ENCODE data around the gene PTH2R.
"Not testable (repeated sequence)": the region's sequence is repeated elsewhere in the genome, so short reads cannot be mapped to it uniquely, and the experiment has no call there.

The PTH2R gene, protein sequence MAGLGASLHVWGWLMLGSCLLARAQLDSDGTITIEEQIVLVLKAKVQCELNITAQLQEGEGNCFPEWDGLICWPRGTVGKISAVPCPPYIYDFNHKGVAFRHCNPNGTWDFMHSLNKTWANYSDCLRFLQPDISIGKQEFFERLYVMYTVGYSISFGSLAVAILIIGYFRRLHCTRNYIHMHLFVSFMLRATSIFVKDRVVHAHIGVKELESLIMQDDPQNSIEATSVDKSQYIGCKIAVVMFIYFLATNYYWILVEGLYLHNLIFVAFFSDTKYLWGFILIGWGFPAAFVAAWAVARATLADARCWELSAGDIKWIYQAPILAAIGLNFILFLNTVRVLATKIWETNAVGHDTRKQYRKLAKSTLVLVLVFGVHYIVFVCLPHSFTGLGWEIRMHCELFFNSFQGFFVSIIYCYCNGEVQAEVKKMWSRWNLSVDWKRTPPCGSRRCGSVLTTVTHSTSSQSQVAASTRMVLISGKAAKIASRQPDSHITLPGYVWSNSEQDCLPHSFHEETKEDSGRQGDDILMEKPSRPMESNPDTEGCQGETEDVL

DNA sequence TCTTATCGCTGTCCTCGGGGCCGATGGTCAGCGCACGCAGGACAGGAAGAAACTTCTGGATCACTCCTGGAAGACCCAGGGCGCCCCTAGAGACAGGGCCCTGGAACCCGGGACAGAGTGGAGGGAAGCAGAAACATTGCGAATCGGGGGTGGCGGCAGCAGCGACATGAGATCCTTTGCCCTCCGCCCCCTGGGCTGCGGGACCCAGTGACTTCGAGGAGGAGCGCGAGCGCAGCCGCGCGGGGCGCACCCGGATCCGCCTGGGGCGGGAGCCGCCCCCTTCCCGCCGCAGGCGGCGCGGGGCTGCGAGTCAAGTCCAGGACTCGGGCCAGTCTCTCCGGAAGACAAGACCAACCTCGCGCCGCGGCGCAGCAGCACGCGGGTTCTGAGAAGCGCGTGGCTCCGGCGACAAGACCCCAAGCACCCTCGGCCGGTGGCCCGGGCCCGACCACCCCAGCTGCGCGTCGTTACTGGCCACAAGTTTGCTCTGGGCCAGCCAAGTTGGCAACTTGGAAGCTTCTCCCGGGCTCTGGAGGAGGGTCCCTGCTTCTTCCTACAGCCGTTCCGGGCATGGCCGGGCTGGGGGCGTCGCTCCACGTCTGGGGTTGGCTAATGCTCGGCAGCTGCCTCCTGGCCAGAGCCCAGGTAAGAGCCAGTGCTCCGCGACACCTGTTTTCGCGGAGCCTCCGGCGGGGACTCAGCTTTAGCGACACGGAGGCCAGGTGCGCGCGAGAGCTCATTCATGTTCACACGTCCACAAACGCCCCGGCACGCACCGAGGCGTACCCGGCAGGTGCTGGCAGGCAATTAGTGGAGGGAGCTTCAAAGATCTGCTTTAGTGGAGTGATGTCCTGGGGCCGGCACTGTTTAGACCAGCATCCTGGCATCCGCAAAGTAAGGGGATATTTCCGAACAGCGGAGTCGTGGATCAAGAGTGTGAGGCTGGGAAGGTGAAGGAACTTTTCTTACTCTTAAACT lies at the start of gene PTH2R:
PTH2R (plus strand) TSS at position 319 of the 978 bp plus-strand sequence; CDS start at position 571, 252 bp downstream.
- DNase-seq (ENCODE audit: low read depth) = no peak

DNA sequence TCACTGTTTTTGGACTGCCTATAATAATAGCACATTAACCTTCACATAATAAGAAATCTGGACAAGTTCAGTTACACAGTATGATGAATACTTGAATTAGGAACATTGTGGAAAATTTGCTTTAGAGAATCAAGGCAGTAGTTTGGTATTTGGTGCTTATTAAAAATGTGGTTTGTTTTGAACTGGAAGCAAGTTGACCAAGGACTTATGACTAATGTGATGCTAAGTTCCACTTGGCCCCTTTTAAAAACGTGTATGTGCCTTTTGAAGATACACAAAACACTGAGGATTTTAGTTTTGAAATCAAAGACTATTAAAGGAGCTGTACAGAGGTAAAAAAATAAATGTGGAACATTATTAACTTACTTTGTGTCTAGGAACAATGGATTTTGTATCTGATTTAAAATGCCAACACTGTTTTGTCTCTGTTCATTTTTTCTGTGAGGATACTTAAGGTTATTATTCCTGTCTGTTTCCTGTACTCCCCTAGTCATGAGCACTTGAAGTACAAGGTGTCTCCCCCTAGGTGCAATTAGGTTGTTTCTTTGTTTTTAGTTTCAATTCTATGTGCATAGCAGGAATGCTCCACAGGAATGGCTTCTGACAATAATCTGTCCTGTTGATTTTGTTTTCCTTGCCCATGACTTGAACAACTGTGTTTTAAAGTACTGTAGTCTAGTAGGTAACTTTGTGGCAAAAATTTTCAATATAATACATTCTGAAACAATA lies 49.6 kb upstream of the PTH2R start:
- DNase-seq (ENCODE audit: low read depth) = no peak

DNA sequence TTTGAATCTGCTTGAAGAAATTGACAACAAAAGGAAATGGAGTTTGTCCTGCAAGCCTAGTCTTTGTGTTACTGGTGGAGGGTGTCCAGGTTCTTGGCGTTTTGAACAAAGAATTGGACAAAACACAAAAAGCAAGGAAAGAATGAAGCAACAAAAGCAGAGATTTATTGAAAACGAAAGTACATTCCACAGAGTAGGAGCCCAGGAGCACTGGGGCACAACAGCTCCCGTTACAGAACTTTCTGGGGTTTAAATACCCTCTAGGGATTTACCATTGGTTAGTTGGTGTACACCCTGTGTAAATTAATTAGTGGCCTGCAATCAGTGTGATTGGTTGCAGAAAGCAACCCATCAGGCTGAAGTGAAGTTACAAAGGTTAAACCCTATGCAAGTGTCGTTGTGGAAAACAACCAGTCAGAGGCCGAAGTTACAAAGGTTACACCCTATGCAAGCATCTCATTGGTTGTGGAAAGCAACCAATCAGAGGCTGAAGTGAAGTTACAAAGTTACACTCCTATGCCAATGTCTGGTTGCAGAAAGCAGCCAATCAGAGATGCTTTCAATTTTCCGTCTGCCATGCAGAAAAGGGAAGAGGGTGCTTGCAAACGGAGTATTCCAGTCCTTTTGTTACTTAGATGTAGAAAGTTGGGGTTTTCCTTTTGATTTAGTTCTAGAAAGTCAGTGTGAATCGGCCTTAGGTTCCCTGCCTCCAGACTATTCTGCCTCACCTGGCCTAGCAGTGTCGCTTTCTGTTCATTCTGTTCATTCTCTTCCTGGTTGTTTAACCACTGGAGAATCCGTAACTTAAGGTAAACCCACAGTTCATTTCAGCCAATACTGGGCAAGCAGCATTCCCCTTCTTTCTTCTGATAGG lies 47.6 kb upstream of the PTH2R start:
- DNase-seq (ENCODE audit: low read depth) = peak; percentile 24

DNA sequence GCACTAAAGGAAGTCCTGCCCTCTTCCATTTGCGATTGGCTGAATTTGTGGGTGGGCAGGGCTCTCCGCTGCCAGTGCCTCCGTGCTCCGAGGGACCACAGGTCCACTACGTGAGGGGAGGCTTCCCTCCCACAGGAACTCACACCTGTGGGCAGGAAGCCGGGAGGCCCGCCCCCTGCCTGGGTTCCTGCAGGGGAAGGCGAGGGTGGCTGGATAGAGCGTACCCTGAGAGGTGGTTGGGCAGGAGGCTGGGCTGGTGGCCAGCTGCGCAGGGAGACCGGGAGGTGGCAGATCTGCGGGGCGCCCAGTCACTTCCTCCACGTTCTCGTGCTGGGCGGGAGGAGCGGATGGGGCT lies 47.0 kb upstream of the PTH2R start:
- DNase-seq (ENCODE audit: low read depth) = no peak

DNA sequence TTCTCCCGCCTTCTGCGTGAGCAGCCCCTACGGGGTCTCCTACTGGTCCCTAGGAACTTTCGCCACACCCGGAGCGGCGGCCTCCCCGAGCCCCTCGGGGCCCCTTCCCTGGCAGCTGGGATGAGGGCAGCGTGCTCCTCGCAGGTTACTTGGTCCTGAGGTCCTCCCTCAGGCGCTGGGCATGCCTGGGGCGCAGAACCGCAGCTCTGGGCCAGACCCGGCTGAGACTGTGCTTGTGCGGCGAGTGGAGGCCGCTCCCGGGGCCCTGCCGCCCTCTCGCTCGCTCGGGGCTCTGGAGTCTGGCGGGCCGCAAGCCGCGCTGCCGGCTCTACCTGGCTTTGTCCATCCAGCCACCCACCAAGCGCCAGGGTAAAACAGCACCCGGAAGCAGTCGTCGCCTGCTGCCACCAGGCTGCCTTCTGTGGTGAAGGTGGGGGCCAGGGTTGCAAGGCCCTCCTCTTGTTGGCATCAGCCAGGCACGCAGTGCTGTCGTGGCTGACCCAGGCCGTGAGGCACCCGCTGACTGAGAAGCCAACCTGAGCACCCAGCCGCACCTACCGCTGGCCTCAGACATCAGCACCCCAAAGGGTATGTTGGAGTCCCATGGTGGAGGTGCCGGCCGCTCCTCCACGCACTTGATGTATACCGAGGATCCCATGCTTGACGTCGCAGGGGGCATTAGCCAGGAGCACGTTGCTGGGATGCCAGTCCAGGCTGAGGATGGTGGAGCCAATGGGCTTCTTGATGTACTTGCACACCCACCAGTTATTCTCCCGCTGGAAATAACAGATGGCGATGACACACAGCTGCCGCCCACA lies 46.1 kb upstream of the PTH2R start:
- no peak for DNase-seq (ENCODE audit: low read depth)

DNA sequence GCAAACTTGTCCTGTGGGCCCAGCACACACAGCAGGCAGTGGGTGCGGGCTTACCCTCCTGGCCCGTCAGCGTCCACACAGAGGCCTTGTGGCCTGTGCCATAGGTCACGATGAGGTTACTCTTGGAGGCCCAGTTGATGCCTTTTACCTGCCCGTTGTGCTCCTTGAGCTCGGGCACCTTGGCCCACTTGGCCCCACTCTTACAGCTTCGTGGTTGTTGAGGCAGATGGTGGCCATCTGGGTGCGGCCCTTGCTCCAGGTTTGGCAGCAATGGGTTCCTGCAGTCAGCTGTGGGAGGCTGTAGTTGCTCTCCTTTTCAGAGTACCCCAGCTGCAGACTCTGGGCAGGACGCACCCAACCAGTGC lies 45.5 kb upstream of the PTH2R start:
- no peak for DNase-seq (ENCODE audit: low read depth)

DNA sequence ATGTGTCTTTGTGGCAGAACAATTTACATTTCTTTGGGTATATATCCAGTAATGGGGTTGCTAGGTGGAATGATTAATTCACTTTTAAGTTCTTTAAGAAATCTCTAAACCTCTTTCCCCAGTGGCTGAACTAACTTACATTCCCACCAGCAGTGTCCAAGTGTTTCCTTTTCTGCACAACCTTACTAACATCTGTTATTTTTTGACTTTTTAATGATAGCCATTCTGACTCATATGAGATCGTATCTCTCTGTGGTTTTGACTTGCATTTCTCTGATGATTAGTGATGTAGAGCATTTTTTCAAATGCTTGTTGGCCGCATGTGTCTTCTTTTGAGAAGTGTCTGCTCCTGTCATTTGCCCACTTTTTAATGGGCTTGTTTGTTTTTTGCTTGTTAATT lies 43.1 kb upstream of the PTH2R start:
- peak; percentile 61 for DNase-seq (ENCODE audit: low read depth)

DNA sequence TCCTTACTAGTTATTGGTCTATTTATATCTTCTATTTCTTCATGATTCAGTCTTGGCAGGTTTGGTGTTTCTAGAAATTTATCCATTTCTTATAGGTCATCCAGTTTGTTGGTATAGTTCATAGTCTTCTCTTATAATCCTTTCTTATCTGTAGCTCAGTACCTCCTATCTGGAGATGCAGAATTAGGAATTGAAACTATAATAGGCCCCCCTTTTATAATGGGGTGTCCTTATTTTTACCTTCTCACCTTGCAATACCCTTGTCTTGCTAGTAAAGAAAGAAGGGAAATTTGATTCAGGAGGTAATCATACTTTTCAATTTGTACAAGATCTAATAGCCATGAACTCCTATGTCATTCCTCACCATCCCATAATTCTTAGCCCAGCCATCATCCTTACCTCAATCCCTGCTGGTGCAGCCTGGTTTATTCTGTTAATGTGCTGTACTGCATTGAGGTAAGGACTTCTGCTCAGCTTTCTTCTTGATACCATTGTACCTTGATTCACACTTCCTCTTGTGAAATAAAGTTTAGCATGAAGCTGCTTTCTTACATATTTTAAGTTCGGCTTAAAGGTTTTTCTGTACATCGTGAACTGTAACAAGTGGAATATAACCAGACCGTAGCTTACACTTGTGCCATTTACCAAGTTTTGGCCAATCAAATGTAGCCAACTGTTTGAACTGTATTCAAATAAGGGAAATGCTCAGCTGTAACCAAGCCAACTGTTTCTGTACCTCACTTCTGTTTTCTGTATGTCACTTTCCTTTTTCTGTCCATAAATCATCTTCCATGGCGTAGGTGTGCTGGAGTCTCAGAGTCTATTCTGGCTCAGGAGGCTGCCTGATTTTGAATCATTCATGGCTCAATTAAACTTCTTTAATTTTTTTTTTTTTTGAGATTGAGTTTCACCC lies 40.1 kb upstream of the PTH2R start:
- no peak for DNase-seq (ENCODE audit: low read depth)

DNA sequence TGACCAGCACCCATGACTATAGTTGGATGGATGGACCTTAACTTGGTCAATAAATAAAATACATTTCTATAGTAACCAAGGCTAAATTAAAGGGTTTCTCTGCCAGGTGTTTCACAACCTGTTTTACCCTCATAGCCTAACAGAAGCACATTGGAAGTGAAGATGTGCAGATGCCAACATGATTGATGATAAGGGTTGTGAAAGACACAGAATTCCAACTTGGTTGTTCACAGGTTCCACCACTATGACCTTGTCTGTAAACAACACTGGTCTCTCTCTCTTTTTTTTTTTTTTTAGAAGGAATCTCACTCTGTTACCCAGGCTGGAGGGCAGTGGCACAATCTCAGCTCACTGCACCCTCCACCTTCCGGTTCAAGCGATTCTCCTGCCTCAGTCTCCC lies 37.5 kb upstream of the PTH2R start:
- DNase-seq (ENCODE audit: low read depth) = no peak

DNA sequence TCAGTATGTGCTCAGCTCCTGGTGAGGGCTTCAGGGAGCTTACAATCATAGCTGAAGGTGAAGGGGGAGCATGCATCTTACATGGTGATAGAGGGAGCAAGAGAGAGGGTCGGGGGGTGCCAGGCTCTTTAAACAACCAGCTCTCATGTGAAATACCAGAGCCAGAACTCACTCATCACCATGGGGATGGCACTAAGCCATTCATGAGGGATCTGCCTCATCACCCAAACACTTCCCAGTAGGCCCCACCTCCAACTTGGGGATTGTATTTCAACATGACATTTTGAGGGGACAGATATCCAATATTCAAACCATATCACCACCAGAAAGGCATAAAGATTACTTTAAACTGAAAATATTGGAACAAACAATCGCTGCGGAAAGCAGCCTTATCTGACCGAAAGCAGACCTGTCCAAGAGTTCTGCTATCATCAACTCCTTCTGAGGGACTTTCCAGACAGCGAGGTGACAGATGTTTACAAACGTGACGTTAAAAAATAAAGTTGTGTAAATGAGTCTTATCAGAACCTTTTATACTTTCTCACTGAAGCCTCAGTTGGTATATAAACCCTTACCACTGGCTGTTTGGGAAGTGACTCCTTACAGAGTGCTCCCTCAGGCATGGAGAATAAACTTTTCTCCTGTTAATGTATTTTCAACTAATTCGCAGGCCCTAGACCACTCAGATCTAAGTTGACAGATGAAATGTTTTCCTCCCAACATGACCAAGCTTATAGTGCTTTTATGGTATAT lies 35.5 kb upstream of the PTH2R start:
- peak; percentile 41 for DNase-seq (ENCODE audit: low read depth)

DNA sequence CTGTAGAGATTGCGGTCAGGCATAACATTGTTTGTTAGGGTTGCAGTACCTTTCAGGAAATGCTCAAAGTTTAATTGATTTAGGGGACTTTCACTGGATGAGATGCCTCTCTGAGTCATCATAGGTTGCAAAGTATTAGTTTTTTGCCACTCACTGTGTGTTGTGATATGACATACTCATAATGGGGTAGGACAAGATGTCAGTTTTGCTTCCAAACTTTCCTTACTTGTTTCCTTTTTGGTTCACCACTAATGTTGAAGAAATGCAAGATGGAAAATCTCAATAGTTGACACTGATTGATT lies 35.0 kb upstream of the PTH2R start:
- no peak for DNase-seq (ENCODE audit: low read depth)

DNA sequence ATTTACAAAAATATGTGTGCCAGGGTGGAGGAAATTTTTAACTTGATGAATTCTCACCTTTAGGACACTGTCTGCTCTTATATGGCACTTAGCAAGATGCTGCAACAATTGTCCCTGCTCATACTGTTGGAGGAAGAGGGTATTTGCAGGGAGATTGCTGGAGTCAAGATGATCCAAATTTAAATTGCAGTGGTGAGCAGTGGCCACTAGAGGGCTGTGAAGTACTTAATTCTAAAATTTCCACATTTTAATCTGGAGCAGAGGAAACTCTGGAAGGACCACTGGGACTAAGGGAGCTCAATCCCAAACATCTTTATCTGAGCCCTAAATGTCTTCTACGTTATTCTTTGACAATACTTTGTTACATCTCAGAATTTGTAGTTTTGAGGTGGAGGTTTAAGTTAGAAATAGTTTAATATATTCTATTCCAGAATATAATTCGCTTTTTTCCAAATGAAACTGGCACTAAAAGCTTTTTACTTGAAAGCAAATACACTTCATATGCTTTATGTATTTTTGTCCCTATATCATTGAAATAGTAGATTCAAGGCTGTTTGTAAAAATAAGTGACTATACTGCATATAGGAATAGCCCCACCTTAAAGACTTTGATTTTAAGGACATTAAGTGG lies 33.0 kb upstream of the PTH2R start:
- DNase-seq (ENCODE audit: low read depth) = peak; percentile 41

DNA sequence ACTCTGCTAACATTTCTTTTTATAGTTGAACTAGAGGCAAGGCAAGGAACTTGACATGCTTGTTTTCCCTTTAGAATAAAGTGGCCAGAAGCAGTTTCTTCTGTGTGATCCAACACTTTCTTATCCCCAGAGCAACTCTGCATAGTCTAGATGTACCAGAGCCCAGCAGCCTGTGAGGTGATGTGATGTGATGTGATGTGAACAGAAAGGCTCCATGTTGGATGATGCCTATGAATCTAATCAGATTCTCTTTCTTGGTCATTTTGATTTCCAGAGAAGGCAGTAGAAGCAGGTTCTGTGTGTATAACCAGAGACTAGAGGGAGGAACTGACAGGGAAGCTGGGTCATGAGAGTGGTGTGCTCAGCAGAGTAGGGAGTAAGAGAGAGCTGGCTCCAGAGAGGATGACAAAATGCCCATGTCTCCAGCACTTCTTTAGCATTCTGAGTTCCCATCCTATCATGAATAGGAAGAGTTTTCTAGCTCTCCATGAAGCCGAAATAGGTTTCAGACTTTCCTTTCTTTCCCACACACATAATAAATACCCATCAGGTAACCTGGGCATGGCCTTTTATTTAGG lies 31.0 kb upstream of the PTH2R start:
- no peak for DNase-seq (ENCODE audit: low read depth)

DNA sequence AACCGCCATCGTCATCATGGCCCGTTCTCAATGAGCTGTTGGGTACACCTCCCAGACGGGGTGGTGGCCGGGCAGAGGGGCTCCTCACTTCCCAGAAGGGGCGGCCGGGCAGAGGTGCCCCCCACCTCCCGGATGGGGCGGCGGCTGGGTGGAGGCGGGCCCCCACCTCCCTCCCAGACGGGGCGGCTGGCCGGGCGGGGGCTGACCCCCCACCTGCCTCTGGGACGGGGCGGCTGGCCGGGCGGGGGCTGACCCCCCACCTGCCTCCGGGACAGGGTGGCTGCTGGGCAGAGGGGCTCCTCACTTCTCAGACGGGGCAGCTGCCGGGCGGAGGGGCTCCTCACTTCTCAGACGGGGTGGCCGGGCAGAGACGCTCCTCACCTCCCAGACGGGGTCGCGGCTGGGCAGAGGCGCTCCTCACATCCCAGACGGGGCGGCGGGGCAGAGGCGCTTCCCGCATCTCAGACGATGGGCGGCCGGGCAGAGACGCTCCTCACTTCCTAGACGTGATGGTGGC lies 29.2 kb upstream of the PTH2R start:
- DNase-seq (ENCODE audit: low read depth) = not testable (repeated sequence)

DNA sequence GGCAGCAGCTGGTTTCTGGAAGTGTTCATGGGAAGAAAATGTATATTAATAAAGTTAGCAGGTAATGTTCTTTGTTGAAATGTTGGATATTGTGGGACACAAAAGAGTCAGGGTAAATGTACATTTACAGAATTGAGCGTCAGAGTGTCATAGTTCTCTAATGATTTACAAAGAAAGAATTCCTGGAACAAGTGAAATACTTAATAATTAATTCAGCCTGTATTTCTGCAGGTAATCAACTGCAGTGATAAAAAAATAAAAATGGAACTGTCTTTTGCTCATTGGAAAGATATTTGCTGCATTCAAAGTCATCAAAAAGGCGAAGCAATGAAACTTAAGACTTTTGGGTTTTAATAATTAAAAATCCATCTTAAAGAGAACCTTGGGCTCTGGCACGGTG lies 27.4 kb upstream of the PTH2R start:
- no peak for DNase-seq (ENCODE audit: low read depth)

DNA sequence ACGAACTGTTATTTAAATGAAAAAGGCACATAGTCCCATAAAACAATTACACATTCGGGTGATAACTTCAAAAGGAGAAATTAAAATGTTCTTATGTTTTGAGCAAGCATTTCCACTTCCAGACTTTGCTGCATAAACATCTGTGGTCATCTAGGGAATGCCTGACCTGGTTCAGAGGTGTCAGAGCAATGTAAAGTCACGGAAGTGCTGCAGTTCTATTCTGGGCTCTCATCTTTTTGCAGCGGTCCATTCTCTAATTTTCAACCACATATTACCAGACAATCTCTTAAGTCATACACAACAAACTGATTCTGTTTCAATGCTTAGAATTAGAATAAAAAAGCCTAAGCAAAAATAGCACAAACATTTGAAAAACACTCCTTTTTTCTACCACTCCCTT lies 22.0 kb upstream of the PTH2R start:
- no peak for DNase-seq (ENCODE audit: low read depth)

DNA sequence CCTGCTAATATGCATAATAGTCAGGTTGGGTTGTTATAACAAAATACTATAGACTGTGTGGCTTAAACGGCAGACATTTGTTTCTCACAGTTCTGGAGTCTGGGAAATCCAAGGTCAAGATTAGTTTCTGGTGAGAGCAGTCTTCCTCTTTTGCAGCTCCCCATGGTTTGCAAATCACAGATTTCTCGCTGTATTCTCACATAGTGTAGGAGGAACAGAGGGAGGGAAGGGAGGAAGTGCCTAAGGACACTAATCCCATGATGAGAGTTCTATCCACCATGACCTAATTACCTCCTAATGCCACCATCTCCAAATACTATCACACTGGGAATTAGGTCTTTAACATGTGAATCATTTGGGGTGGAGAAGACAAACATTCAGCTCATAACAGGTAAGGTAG lies 20.1 kb upstream of the PTH2R start:
- no peak for DNase-seq (ENCODE audit: low read depth)

DNA sequence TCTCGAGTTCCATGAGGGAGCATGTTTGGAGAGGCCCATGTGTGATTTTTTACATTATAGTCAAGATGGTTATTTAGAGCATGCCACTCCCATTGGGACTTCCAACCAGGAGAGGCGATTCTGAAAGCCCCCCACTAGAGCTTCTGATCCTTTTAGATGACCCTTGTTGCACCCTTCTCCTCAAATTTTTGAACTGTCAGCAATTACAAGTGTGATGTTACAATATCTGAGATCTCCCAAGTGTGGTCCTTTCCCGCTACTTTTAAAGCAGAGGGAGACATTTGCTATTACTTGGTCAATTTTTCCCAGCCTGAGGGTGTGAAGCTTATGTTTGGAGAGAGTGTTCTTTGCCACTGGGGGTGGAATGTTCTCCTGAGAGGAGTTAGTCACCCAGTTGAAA lies 16.7 kb upstream of the PTH2R start:
- DNase-seq (ENCODE audit: low read depth) = no peak

All from fibroblast of gingiva (primary cell).